DND-41 (cell line): ENCODE results near the gene LIN54.

ENCODE experiments used
- EZH2 ChIP-seq: IDR thresholded peaks from 3 replicates; pipeline ENCODE4 v1.6.1; 2012; ENCODE audit warnings: borderline replicate concordance, low read depth, mild to moderate bottlenecking, moderate library complexity, low read length, inconsistent platforms; ENCODE audit not compliant: severe bottlenecking
- TF ChIP-seq, protein P1 (sequence below): IDR thresholded peaks from 2 replicates; pipeline ENCODE4 v1.5.1; 2012; ENCODE audit warnings: borderline replicate concordance, low read length, moderate library complexity, mild to moderate bottlenecking; ENCODE audit not compliant: poor library complexity, severe bottlenecking; ENCODE audit errors: extremely low read depth

- TF ChIP-seq, protein P1, sequence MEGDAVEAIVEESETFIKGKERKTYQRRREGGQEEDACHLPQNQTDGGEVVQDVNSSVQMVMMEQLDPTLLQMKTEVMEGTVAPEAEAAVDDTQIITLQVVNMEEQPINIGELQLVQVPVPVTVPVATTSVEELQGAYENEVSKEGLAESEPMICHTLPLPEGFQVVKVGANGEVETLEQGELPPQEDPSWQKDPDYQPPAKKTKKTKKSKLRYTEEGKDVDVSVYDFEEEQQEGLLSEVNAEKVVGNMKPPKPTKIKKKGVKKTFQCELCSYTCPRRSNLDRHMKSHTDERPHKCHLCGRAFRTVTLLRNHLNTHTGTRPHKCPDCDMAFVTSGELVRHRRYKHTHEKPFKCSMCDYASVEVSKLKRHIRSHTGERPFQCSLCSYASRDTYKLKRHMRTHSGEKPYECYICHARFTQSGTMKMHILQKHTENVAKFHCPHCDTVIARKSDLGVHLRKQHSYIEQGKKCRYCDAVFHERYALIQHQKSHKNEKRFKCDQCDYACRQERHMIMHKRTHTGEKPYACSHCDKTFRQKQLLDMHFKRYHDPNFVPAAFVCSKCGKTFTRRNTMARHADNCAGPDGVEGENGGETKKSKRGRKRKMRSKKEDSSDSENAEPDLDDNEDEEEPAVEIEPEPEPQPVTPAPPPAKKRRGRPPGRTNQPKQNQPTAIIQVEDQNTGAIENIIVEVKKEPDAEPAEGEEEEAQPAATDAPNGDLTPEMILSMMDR = no peak
- no peak for TF ChIP-seq EZH2
These were observed 59.4 kb downstream of the LIN54 start for GRCh38 chr4:82951196-82951595.
